Muscle of arm (tissue), 12 donors: ENCODE data around the gene SGPP2. TPM values are rescaled to one million over a fixed set of nuclear protein-coding genes. Genes with fewer than 3 reads are reported as not detected.
"Not testable (repeated sequence)": the region's sequence is repeated elsewhere in the genome, so short reads cannot be mapped to it uniquely, and the experiment has no call there.

ENCODE experiments used
- DNase-seq: peaks from one replicate; pipeline ENCODE4 v3.0.0-alpha.2; 2013
- polyA plus RNA-seq, 12 donors: library from polyadenylated mRNA; unstranded; fragments of 120-200 nt; gene quantifications; one replicate each; pipeline ENCODE4 v1.2.1, GENCODE V29; 2013; ENCODE audit not compliant: insufficient read length in 12 of 12

Gene SGPP2
- polyA plus RNA-seq, 12 donors = 0.43 to 13.6 (median 1.8) TPM; not detected in 1

DNA sequence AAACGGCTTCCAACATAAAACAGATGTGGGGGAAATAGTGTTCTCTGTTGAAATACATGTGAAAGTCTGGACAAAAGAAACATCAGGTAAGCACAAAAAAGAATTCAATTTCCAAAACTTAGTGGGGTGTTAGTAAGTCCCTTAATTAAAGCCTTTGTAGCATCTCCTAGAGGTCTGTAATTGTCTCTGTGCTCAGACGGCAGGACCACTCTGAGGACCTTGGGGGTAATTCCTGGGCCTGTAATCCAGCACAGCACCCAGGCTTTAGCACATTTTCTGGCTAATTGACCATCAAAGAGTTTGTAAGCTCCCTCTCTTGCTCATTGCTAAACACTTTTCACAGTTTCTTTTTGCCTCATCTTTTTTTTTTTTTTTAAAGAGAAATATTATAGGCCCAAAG, 151.3 kb downstream of the SGPP2 start:
- no peak for DNase-seq

- DNase-seq = no peak
Observed at GRCh38 chr2:222576171-222577081, 152.1 kb downstream of the SGPP2 start.

- no peak for DNase-seq
Observed at GRCh38 chr2:222577341-222577740, 153.0 kb downstream of the SGPP2 start.

DNA sequence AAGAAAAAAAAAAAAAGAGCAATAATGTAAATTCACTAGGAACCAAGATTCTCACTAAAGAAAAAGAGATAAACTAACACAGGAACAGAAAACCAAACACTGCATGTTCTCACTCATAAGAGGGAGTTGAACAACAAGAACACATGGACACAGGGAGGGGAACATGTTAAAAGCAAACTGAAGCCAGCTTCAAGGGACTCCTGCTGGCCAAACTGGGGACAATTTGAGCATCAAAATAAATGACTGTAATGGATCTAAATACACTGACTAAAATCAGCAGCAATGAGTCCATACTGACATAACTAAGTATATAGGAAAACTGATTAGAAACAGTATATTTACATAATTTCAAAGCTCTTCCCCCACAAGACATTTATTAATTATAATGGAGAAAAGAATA, 158.6 kb downstream of the SGPP2 start:
- DNase-seq = no peak

- DNase-seq = not testable (repeated sequence)
Observed at GRCh38 chr2:222584589-222584988, 160.2 kb downstream of the SGPP2 start.

GRCh38 chr2:222591661-222592060, 167.3 kb downstream of the SGPP2 start:
- DNase-seq = no peak

- DNase-seq = no peak
Observed at GRCh38 chr2:222592176-222592575, 167.8 kb downstream of the SGPP2 start.

- DNase-seq = no peak
Observed at GRCh38 chr2:222594679-222595078, 170.3 kb downstream of the SGPP2 start.

DNA sequence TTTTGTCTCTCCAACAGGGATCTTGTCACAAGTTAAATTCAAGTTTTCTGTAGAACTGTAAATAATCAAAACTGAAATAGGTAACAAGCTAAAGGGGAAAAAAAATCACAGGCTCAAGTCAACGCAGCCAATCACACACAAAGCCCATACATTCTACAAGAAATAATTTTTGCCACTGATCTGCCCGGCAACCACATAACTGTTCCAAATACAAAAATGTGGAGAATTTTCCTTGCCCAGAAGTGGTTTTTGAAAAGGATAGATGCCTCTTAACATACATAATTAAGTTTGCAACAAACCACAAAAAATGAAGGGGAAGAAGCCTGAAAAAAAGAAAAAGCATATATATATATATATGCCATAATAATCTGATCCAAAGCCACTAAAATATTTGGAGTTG, 171.2 kb downstream of the SGPP2 start:
- DNase-seq = no peak

GRCh38 chr2:222598611-222599010, 174.3 kb downstream of the SGPP2 start:
- no peak for DNase-seq

DNA sequence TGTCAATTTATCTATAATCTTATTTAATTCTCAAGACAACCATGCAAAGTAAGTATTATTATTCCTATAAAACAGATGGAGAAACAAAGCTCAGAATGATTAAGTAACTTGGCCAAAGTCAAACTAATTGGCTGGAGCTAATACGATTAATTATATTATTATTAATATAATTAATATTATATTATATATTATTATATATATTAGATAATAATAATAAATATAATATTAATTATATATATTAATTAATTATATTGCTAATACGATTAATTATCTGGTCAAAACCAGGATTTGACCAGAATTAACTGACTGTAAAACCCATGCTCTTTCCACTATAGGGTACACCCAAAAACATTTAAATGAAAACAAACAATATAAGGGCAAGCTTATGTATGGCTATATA, 179.2 kb downstream of the SGPP2 start:
- DNase-seq = no peak

GRCh38 chr2:222604749-222605515, 180.6 kb downstream of the SGPP2 start:
- no peak for DNase-seq

DNA sequence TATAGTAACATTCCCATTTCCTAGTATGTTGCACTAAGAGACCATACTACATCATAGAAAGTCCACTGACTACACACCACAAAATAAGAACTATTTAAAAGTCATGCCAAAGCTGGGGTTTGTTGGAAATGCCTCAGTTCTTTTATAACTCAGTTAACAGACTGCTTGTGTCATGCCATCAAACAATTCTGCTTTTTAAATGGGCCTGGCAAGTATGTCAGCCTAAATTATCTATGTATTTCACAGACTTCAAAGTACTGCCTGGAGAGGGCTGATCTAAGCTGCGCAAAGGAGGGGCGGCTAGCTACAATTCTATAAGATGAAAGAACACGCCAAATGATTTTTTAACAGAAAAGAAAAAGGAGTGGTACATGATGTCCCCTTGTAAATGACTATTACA, 182.0 kb downstream of the SGPP2 start:
- DNase-seq = no peak

GRCh38 chr2:222608081-222608480, 183.7 kb downstream of the SGPP2 start:
- no peak for DNase-seq

DNA sequence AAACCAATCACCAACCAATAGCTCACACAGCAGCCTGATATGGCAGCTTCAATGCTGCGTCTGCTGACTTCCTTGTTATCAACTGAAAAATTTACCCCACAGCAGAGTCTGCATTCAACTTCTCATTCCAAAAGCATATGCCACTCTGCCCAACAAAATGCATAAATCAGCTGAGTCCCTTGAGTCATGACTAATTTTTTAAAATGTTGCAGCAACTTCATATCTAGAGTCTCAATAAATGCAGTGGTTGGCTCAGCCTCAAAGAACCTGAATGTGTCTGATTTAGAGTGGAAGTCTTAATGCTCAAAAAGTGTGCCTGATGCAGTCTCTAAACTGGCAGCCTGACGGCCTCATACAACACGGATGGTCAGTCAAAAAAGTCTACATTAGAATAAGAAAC, 185.0 kb downstream of the SGPP2 start:
- DNase-seq = no peak

Other genes with a start within 250 kb of the SGPP2 start
- gene PAX3, start 125.5 kb upstream of the SGPP2 start, polyA plus RNA-seq = 1 to 10 TPM in 9 of 12 donors, under 1 TPM in 1, not detected in 2; 0.95 to 5.3 (median 2.3) TPM
- gene FARSB, start 231.5 kb downstream of the SGPP2 start, polyA plus RNA-seq = 10 to 100 TPM in 11 of 12 donors, not detected in 1; 16.3 to 31.7 (median 27.5) TPM
- under 1 TPM in 1 of 12 donors, not detected in 11; 0.22 TPM for gene MOGAT1, start 247.1 kb downstream of the SGPP2 start, polyA plus RNA-seq